Thyroid gland (tissue), 4 donors: ENCODE results near the gene SLC25A21. TPM values are rescaled to one million over a fixed set of nuclear protein-coding genes. Genes with fewer than 3 reads are reported as not detected.

Source experiments
- DNase-seq, 2 donors: peaks; one replicate each; pipeline ENCODE4 v3.0.0-alpha.2; 2019
- H3K27ac ChIP-seq, 3 donors: fragments of 200-600 bp; sonication (generic); 1 replicate in 2 of 3; 2 replicates in 1 of 3; pipeline ENCODE4 v1.5.1; 2016 to 2019; ENCODE audit warnings: mild to moderate bottlenecking in 1 of 3, moderate library complexity in 1 of 3
- H3K27me3 ChIP-seq: fragments of 200-600 bp; sonication (generic); one replicate; pipeline ENCODE4 v1.5.1; 2019
- H3K36me3 ChIP-seq, 2 donors: fragments of 200-600 bp; sonication (generic); one replicate each; pipeline ENCODE4 v1.5.1; 2016 to 2019
- H3K4me1 ChIP-seq, 2 donors: fragments of 200-600 bp; sonication (generic); one replicate each; pipeline ENCODE4 v1.5.1; 2017 to 2019
- H3K4me3 ChIP-seq, 3 donors: fragments of 200-600 bp; sonication (generic); replicated peaks in 1 of 3; 1 replicate in 2 of 3; 2 replicates in 1 of 3; pipeline ENCODE4 v1.5.1; 2016; ENCODE audit warnings: mild to moderate bottlenecking in 1 of 3
- H3K9me3 ChIP-seq: fragments of 200-600 bp; sonication (generic); one replicate; pipeline ENCODE4 v1.5.1; 2017
- POLR2A ChIP-seq, 2 donors: fragments of 450-650 bp; IDR thresholded peaks; one replicate each; pipeline ENCODE4 v1.6.1; 2017; ENCODE audit warnings: antibody characterized with exemption in 2 of 2, mild to moderate bottlenecking in 2 of 2, moderate library complexity in 1 of 2
- WGBS, 2 donors: methylation state at CpG; one replicate each; pipeline ENCODE4 v1.1.5; 2017; 5-methylcytosine and 5-hydroxymethylcytosine counted together
- intact Hi-C: fragments of 100-400 bp; cut with DNase I; formaldehyde crosslinking; loops from one replicate; pipeline ENCODE4 v1.15.1; 2023
- total RNA-seq, 4 donors: library from RNA; depleted of rRNA; stranded (reverse); fragments of >200 nt; gene quantifications; one replicate each; pipeline ENCODE4 v1.2.3, GENCODE V29; 2016
- TF ChIP-seq, protein P1 (sequence below), 6 experiments: fragments of 200-600 bp in 3 of 6; fragments of 450-650 bp in 3 of 6; sonication (generic) in 3 of 6; IDR thresholded peaks; one replicate each; pipeline ENCODE4 v1.5.1; 2016 to 2019; ENCODE audit warnings: antibody characterized with exemption in 6 of 6, mild to moderate bottlenecking in 2 of 6, inconsistent platforms in 1 of 6, moderate library complexity in 1 of 6

Gene SLC25A21
- total RNA-seq, 4 donors from 2014 or later: 0.29 to 1.4 (median 0.60) TPM

DNA sequence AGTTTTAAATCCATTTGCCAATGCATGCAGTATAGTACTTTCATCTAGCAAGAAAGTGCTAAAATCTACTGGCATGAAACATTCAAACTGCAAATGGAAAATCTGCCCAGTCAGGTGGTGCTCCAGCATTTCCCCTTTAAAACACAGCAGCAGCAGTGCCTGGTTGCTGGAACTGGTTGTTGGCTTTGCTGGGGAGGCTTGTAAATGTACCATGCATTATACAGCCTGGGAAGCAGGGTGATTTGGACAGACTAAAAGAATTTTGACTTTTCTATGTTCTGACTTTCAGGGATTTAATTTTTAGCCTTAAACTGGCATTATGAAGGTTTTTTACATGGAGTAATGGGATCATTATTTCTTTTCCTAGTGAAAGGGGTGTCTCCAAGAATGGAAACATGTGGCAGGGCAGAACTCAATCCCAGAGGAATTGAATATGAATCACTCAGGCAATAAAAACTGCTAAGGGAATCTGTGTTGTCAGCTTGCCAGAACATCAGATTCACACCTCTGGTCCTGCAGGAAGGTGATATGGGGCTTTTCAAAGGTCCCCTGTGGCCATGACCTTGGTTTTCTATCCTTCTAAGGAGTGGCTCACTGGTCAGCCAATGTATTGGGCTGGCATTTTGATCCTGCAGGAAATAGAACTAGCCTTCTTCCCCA is 519.7 kb downstream of the SLC25A21 start:
- TF ChIP-seq POLR2A (IDR thresholded peaks at IDR 0.05): no peak
- TF ChIP-seq, protein P1, sequence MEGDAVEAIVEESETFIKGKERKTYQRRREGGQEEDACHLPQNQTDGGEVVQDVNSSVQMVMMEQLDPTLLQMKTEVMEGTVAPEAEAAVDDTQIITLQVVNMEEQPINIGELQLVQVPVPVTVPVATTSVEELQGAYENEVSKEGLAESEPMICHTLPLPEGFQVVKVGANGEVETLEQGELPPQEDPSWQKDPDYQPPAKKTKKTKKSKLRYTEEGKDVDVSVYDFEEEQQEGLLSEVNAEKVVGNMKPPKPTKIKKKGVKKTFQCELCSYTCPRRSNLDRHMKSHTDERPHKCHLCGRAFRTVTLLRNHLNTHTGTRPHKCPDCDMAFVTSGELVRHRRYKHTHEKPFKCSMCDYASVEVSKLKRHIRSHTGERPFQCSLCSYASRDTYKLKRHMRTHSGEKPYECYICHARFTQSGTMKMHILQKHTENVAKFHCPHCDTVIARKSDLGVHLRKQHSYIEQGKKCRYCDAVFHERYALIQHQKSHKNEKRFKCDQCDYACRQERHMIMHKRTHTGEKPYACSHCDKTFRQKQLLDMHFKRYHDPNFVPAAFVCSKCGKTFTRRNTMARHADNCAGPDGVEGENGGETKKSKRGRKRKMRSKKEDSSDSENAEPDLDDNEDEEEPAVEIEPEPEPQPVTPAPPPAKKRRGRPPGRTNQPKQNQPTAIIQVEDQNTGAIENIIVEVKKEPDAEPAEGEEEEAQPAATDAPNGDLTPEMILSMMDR (IDR thresholded peaks at IDR 0.05): no peak
- no peak overlapping the region for H3K4me3 ChIP-seq
- H3K27ac ChIP-seq: no peak overlapping the region
- no peaks in the 10 kb centered on the region for H3K36me3 ChIP-seq
- no peak for DNase-seq
- H3K9me3 ChIP-seq: no peaks in the 10 kb centered on the region
- peaks cover 42% of the 10 kb centered on the region for H3K27me3 ChIP-seq
- peaks cover 10 to 31% of the 10 kb centered on the region in 2 donors for H3K4me1 ChIP-seq
- intact Hi-C loops: no loop called here

DNA sequence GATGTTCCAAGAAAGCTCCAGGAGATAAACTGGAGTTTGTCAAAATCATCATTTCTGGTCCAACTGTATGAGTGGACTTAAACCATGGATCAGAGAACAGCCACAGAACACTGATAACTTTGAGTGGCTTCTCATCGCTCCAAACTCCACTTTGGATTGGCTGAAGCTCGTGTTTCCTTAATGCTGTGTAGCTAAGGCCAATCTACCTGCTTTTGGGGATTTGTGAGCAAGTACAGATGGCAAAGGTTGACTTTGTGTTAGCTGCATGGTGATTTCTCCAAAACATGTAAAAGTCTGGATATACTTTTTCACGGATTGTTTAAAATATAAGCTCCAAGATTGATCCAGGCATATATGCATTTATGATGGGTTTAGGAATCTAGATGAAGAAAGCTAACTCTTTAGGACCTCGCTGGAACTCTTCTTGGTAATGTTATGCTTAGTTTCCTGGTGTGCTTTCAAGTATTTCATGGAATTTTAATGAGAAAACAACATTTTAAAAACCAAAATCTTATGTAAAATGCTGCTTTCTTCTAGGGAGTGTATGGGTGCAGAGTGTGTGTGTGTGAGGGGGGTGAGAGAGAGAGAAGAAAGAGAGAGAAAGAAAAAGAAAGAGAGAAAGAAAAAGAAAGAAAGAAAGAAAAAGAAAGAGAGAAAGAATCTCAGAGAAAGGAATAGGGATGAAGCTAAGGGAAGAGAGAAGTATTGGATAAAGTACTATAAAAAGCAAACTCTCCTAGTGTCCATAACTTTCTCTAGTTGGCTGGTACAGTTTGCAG is 522.3 kb downstream of the SLC25A21 start:
- Histone ChIP-seq H3K36me3 (no peaks in the 10 kb centered on the region), H3K27me3 (peaks cover 24% of the 10 kb centered on the region), H3K4me3 (no peak overlapping the region), H3K9me3 (no peaks in the 10 kb centered on the region), H3K27ac (no peak overlapping the region), H3K4me1 (peaks cover 14 to 15% of the 10 kb centered on the region in 2 donors)
- WGBS, 2 donors: 57 to 75% methylated on average over 4 of the region's 4 CpGs
- DNase-seq: no peak
- intact Hi-C loops: no loop called here
- TF ChIP-seq, protein P1 (IDR thresholded peaks at IDR 0.05): no peak
- TF ChIP-seq POLR2A (IDR thresholded peaks at IDR 0.05): no peak

- Histone ChIP-seq H3K27ac (no peak overlapping the region), H3K4me1 (peaks cover 14 to 15% of the 10 kb centered on the region in 2 donors), H3K36me3 (no peaks in the 10 kb centered on the region), H3K27me3 (peaks cover 11% of the 10 kb centered on the region), H3K4me3 (peak overlapping the region; percentile 18 to 43 (median 35)), H3K9me3 (no peaks in the 10 kb centered on the region)
- TF ChIP-seq POLR2A (IDR thresholded peaks at IDR 0.05): no peak
- TF ChIP-seq, protein P1 (IDR thresholded peaks at IDR 0.05): peak in 4 of 6 experiments; percentile 15 to 47 (median 40)
- intact Hi-C loops: no loop called here
- 9 to 10% methylated on average over 29 to 38 of the region's 62 CpGs for WGBS, 2 donors
- peak; percentile 46 to 52 for DNase-seq
These were observed 524.3 kb downstream of the SLC25A21 start for GRCh38 chr14:36647824-36648753.

GRCh38 chr14:36647417-36647823 is 525.0 kb downstream of the SLC25A21 start:
- Histone ChIP-seq H3K27me3 (peaks cover 11% of the 10 kb centered on the region), H3K9me3 (no peaks in the 10 kb centered on the region), H3K27ac (no peak overlapping the region), H3K4me3 (peak overlapping the region; percentile 18 to 43 (median 35)), H3K4me1 (peaks cover 14 to 15% of the 10 kb centered on the region in 2 donors), H3K36me3 (no peaks in the 10 kb centered on the region)
- intact Hi-C loops: no loop called here
- no peak for DNase-seq
- TF ChIP-seq POLR2A (IDR thresholded peaks at IDR 0.05): no peak
- TF ChIP-seq, protein P1 (IDR thresholded peaks at IDR 0.05): no peak
- WGBS, 2 donors: no CpG with 5 or more reads among the region's 34 CpGs
